C4-2B (cell line): ENCODE data around the gene ZNF124.
"Not testable (repeated sequence)": the region's sequence is repeated elsewhere in the genome, so short reads cannot be mapped to it uniquely, and the experiment has no call there.

Source experiments
- H3K27ac ChIP-seq: fragments of 450-650 bp; 2 replicates; pipeline ENCODE4 v1.5.1; 2017
- CTCF ChIP-seq: fragments of 450-650 bp; conservative IDR thresholded peaks from 2 replicates; pipeline ENCODE4 v1.5.1; 2017; ENCODE audit warnings: mild to moderate bottlenecking
- ZFX ChIP-seq: fragments of 450-650 bp; IDR thresholded peaks from 2 replicates; pipeline ENCODE4 v1.6.1; 2017

The ZNF124 gene

GRCh38 chr1:247131236-247131635, 40.6 kb downstream of the ZNF124 start:
- no peak for TF ChIP-seq CTCF
- no peak for TF ChIP-seq ZFX
- H3K27ac ChIP-seq: no peak overlapping the region

GRCh38 chr1:247127519-247128282, 44.1 kb downstream of the ZNF124 start:
- H3K27ac ChIP-seq: not testable (repeated sequence)

- not testable (repeated sequence) for H3K27ac ChIP-seq
These were observed 45.2 kb downstream of the ZNF124 start for GRCh38 chr1:247126601-247127000.

- not testable (repeated sequence) for H3K27ac ChIP-seq
These were observed 45.7 kb downstream of the ZNF124 start for GRCh38 chr1:247126166-247126565.

- no peak for TF ChIP-seq CTCF
- no peak for TF ChIP-seq ZFX
These were observed 50.4 kb downstream of the ZNF124 start for GRCh38 chr1:247121382-247121781.

GRCh38 chr1:247120408-247120668, 51.5 kb downstream of the ZNF124 start:
- H3K27ac ChIP-seq: not testable (repeated sequence)

More at GRCh38 chr1:247121382-247121781, 50.4 kb downstream of the ZNF124 start:
- H3K27ac ChIP-seq: no peak overlapping the region

- TF ChIP-seq ZFX (no peak), CTCF (no peak)
- H3K27ac ChIP-seq: no peak overlapping the region
These were observed 52.0 kb downstream of the ZNF124 start for GRCh38 chr1:247119600-247120407.

- TF ChIP-seq ZFX (no peak), CTCF (no peak; the same call in 1 of the 2 replicates)
- H3K27ac ChIP-seq: no peak overlapping the region
These were observed 52.8 kb downstream of the ZNF124 start for GRCh38 chr1:247118946-247119446.

GRCh38 chr1:247115545-247115944, 56.3 kb downstream of the ZNF124 start:
- H3K27ac ChIP-seq: no peak overlapping the region
- TF ChIP-seq ZFX (no peak), CTCF (no peak)
